ENCODE measurements around the gene PHKB.
"Not testable (repeated sequence)": the region's sequence is repeated elsewhere in the genome, so short reads cannot be mapped to it uniquely, and the experiment has no call there.

PHKB gene

DNA sequence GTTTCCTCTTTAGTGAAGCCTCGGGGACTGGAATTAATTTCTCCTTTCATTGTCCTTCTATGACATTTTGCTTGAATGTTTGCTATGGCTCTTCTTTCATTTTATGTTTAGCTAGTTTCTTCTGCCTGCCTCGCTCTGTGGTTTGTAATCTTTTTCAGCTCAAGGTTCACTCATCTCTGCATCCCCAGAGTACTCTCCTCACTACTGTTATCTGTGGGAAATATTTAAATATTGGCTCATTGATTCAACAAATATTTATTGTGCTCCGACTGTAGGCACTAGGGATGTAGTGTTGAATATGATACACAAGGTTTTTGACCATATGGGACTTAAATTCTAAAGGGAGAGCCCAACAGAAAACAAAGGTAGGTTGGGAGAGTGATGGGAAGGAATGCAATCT, 195.9 kb downstream of the PHKB start:
- Histone ChIP-seq H3K4me3 (no peak overlapping the region), H3K27me3 (no peaks in the 10 kb centered on the region), H4K20me1 (no peaks in the 10 kb centered on the region), H3K27ac (no peak overlapping the region), H3K36me3 (peaks cover 54 to 94% (median 72%) of the 10 kb centered on the region in 11 experiments), H3K9me3 (replicated peaks in 1 of 11) (peaks cover 0 to 15% (median 6%) of the 10 kb centered on the region in 11 experiments; a peak in 12 of 22 replicates), H3K4me1 (no peaks in the 10 kb centered on the region), H3K4me2 (no peak overlapping the region), H3K9ac (no peak overlapping the region)
- no peak for TF ChIP-seq Cebpa-rat (IDR thresholded peaks at IDR 0.05)

DNA sequence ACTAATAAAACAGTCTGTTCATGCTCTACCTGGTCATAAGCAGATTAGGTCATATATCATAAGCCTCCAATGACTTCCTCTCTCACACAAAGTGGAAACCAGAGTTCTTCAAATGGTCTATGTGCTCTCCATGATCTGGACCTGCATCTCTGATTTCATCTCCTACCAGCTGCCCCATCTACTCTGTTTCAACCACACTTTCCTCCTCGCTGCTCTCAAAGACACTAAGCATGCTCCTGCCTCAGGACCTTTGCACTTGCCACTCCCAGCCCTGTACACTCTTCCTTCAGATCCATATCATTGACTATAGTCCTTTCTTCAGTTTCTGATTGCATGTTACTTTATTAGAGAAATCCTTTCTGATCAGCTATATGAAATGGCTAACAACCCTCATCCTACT, 196.8 kb downstream of the PHKB start:
- Histone ChIP-seq H3K36me3 (peaks cover 44 to 90% (median 65%) of the 10 kb centered on the region in 11 experiments), H3K27ac (no peak overlapping the region), H3K4me1 (no peaks in the 10 kb centered on the region), H3K27me3 (no peaks in the 10 kb centered on the region), H3K9ac (no peak overlapping the region), H3K9me3 (replicated peaks in 1 of 11) (peaks cover 0 to 13% (median 6%) of the 10 kb centered on the region in 11 experiments; a peak in 12 of 22 replicates), H3K4me3 (no peak overlapping the region), H3K4me2 (no peak overlapping the region), H4K20me1 (no peaks in the 10 kb centered on the region)
- no peak for TF ChIP-seq Cebpa-rat (IDR thresholded peaks at IDR 0.05)

DNA sequence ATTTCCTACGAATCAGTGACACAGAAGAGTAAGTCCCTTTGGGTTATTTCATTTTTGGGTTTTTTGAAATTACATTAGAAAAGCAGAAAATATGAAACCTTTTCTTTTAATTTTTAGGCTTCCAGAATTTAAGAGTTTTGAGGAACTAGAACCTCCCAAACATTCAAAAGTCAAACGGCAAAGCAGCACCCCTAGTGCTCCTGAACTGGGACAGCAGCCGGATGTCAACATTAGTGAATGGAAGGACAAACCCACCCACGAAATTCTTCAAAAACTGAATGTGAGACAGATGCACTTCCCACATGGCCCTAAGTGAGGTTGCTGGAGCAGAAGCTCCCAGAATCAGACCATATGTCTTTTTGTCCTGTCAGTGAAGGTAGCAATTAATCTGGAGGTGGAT, 199.4 kb downstream of the PHKB start:
- no peak overlapping the region for H3K27ac ChIP-seq
- peaks cover 42 to 94% (median 60%) of the 10 kb centered on the region in 11 experiments for H3K36me3 ChIP-seq
- H3K4me2 ChIP-seq = no peak overlapping the region
- no peaks in the 10 kb centered on the region for H4K20me1 ChIP-seq
- no peak overlapping the region for H3K4me3 ChIP-seq
- TF ChIP-seq Cebpa-rat (IDR thresholded peaks at IDR 0.05) = no peak
- H3K4me1 ChIP-seq = no peaks in the 10 kb centered on the region
- H3K27me3 ChIP-seq = no peaks in the 10 kb centered on the region
- H3K9me3 ChIP-seq (replicated peaks in 1 of 11) = no peaks in the 10 kb centered on the region
- no peak overlapping the region for H3K9ac ChIP-seq

DNA sequence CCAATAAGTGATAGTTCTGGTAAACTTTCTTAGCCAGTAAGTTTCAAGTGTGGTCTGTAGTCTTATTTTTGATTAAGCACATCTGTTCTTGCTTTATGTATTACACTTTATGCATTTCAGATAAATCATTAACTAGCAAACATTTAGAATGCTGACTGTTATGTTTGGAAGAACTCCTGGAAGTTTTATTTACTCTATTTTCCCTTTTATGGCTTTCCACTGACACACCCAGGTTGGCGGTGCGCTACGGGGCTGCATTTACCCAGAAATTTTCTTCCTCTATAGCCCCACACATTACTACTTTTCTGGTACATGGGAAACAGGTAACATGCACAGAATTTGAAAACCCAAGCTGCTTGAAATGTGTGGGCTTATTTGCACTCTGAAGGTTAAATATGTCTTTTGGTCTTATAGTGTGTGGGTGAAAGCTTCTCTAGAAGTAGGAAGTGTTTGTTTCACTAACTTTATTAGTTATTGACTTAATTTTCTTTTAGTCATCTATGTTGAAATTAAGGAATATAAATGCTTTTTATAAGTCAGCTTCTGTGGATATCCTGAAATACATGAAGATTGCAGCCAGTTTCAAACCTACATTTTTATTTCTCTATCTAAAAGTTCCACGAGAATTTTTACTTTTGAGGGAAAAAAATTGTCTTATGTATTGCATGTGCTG, 203.7 kb downstream of the PHKB start:
- no peaks in the 10 kb centered on the region for H3K27me3 ChIP-seq

DNA sequence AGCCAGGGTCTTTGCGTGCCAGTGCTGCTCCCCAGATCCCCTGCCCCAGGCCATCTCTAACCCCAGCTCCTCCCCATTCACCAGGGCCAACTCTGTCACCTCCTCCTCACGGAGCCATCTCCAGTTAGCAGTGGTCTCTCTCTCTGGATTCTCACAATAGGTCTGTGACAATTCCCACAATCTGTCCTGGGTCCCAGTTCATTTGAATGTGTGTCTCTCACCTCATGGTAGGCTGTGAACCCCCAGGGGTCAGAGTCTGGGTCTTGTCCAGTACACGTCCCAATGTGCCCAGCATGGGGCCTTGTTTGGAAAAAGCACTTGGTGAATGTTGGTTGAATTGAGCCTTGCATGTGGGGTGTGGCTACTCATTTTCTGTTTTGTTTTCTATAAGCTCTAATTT, 205.3 kb downstream of the PHKB start:
- no peaks in the 10 kb centered on the region for H3K27me3 ChIP-seq
- H3K4me2 ChIP-seq = no peak overlapping the region
- H3K9ac ChIP-seq = no peak overlapping the region
- H3K4me3 ChIP-seq = no peak overlapping the region
- no peaks in the 10 kb centered on the region for H4K20me1 ChIP-seq
- H3K9me3 ChIP-seq (replicated peaks in 1 of 11) = no peaks in the 10 kb centered on the region
- no peaks in the 10 kb centered on the region for H3K4me1 ChIP-seq
- no peak for TF ChIP-seq Cebpa-rat (IDR thresholded peaks at IDR 0.05)
- H3K36me3 ChIP-seq = peaks cover 29 to 84% (median 43%) of the 10 kb centered on the region in 11 experiments
- no peak overlapping the region for H3K27ac ChIP-seq

More for the DNA sequence above, 203.7 kb downstream of the PHKB start:
- H3K36me3 ChIP-seq = peaks cover 41 to 88% (median 58%) of the 10 kb centered on the region in 11 experiments
- no peak overlapping the region for H3K4me3 ChIP-seq
- no peak overlapping the region for H3K9ac ChIP-seq
- TF ChIP-seq Cebpa-rat (IDR thresholded peaks at IDR 0.05) = no peak
- H4K20me1 ChIP-seq = no peaks in the 10 kb centered on the region
- no peaks in the 10 kb centered on the region for H3K9me3 ChIP-seq (replicated peaks in 1 of 11)
- no peak overlapping the region for H3K27ac ChIP-seq
- H3K4me2 ChIP-seq = no peak overlapping the region
- no peaks in the 10 kb centered on the region for H3K4me1 ChIP-seq

DNA sequence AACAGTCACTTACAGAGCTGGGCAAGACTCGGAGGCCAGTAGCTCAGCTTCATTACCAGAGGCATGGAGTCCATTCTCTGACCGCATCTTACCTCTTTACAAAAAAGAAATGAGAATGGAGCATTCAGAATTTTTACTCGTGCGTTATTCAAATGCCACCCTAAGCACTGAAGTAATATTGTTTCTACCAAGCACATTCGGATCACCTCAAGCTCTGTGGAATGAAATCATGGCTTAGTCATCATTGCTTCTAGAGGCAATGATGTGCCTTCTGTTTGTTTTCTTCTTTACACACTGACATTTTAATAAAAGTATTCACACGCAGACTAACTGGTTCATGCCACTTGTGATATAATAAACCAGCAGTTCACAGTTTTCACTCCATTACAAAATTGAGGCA, 206.8 kb downstream of the PHKB start:
- H3K4me1 ChIP-seq = no peaks in the 10 kb centered on the region
- no peak overlapping the region for H3K4me3 ChIP-seq
- no peaks in the 10 kb centered on the region for H3K27me3 ChIP-seq
- H3K4me2 ChIP-seq = no peak overlapping the region
- no peak for TF ChIP-seq Cebpa-rat (IDR thresholded peaks at IDR 0.05)
- H4K20me1 ChIP-seq = no peaks in the 10 kb centered on the region
- H3K36me3 ChIP-seq = peaks cover 21 to 73% (median 34%) of the 10 kb centered on the region in 11 experiments; a peak in 21 of 22 replicates
- no peaks in the 10 kb centered on the region for H3K9me3 ChIP-seq (replicated peaks in 1 of 11)
- H3K9ac ChIP-seq = no peak overlapping the region
- H3K27ac ChIP-seq = no peak overlapping the region

DNA sequence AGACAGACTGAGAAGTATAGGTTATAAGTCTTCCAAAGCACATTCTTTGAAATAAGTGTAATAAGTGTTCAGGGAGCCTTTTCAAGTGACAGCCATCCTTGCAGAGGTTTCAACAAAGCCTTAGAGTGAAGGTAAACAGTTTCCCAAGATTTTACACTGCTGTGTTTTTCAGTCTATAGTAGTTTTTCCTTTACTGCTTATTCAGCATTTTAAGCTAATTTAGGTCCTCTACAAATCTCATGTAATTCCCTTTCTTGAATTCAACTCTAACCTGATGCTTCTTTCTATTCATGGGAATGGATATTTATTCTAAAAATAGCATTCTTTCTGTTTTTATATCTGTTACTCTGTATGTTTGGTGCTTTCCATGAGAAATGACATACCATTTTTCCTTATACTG, 211.3 kb downstream of the PHKB start:
- Histone ChIP-seq H3K9ac (no peak overlapping the region), H3K36me3 (peaks cover 31 to 78% (median 48%) of the 10 kb centered on the region in 11 experiments), H3K9me3 (replicated peaks in 1 of 11) (peaks cover 4 to 11% (median 8%) of the 10 kb centered on the region in 11 experiments; a peak in 18 of 22 replicates), H3K4me3 (no peak overlapping the region), H3K4me2 (no peak overlapping the region), H3K27me3 (no peaks in the 10 kb centered on the region), H3K27ac (no peak overlapping the region), H4K20me1 (no peaks in the 10 kb centered on the region), H3K4me1 (no peaks in the 10 kb centered on the region)
- no peak for TF ChIP-seq Cebpa-rat (IDR thresholded peaks at IDR 0.05)

DNA sequence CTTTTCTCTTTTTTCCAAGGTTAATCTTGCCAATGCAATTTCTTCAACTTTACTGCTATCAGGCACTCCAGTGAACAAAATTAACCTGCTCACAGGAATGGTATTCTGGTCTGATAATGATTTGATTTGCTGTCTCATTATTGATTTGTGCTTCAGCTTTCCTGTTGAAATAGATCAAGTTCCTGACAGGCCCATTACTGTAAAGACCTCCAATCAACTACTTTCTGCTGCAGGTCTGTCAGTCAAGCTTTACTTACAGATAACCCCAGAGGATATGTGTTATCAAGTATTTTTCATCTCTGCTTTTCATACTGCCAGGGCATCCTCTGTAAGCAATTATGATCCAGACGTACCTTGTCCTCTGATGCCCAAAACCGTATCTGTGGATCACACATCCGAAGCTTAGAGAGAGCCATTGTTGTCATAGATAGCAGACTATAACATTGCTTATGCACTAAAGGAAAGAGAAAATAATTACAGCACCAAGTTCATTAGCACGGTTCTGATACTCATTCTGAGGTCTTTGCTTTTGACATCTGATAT, 215.6 kb downstream of the PHKB start:
- no peaks in the 10 kb centered on the region for H4K20me1 ChIP-seq
- peaks cover 5 to 17% (median 10%) of the 10 kb centered on the region in 11 experiments; a peak in 18 of 22 replicates for H3K9me3 ChIP-seq (replicated peaks in 1 of 11)
- H3K9ac ChIP-seq = no peak overlapping the region
- H3K27me3 ChIP-seq = no peaks in the 10 kb centered on the region
- H3K27ac ChIP-seq = no peak overlapping the region
- H3K36me3 ChIP-seq = peaks cover 26 to 46% (median 33%) of the 10 kb centered on the region in 11 experiments
- H3K4me2 ChIP-seq = no peak overlapping the region
- no peak for TF ChIP-seq Cebpa-rat (IDR thresholded peaks at IDR 0.05)
- no peak overlapping the region for H3K4me3 ChIP-seq
- H3K4me1 ChIP-seq = no peaks in the 10 kb centered on the region

DNA sequence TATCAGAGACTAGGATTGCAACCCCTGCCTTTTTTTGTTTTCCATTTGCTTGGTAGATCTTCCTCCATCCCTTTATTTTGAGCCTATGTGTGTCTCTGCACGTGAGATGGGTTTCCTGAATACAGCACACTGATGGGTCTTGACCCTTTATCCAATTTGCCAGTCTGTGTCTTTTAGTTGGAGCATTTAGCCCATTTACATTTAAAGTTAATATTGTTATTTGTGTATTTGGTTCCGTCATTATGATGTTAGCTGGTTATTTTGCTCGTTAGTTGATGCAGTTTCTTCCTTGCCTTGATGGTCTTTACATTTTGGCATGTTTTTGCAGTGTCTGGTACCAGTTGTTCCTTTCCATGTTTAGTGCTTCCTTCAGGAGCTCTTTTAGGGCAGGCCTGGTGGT, 220.4 kb downstream of the PHKB start:
- H3K9me3 ChIP-seq (replicated peaks in 1 of 11) = peaks cover 5 to 21% (median 15%) of the 10 kb centered on the region in 11 experiments; a peak in 19 of 22 replicates
- not testable (repeated sequence) for H3K27ac ChIP-seq, H4K20me1 ChIP-seq, H3K9ac ChIP-seq, H3K4me3 ChIP-seq, H3K4me2 ChIP-seq, H3K4me1 ChIP-seq, H3K27me3 ChIP-seq
- peaks cover 22 to 42% (median 28%) of the 10 kb centered on the region in 11 experiments for H3K36me3 ChIP-seq

DNA sequence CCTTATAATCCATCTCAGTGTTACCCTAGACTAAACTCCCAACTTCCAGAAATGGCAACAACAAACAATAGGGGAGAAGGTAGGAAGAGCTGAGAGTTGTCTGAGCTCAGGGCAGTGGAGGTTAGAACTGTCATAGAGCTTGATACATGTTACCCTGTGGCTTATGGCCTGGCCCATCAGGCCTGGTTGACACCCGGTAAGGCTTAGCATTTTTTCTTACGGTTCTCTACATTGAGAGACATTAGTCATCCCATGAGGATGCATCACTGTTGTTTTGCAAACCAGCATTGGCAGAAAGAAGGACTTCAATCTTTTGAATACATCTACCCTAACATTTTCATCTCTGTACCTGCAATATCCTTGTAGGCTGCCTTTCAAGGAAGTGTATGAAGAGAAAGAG, 226.6 kb downstream of the PHKB start:
- H3K27me3 ChIP-seq = no peaks in the 10 kb centered on the region
- no peak overlapping the region for H3K4me2 ChIP-seq
- H3K4me3 ChIP-seq = no peak overlapping the region
- peaks cover 51 to 76% (median 64%) of the 10 kb centered on the region in 11 experiments for H3K36me3 ChIP-seq
- H3K9me3 ChIP-seq (replicated peaks in 1 of 11) = peaks cover 0 to 12% (median 0%) of the 10 kb centered on the region in 11 experiments; a peak in 6 of 22 replicates
- no peak overlapping the region for H3K27ac ChIP-seq
- no peaks in the 10 kb centered on the region for H4K20me1 ChIP-seq
- TF ChIP-seq Cebpa-rat (IDR thresholded peaks at IDR 0.05) = no peak
- peaks cover 0 to 3% (median 0%) of the 10 kb centered on the region in 10 experiments; a peak in 1 of 20 replicates for H3K4me1 ChIP-seq
- no peak overlapping the region for H3K9ac ChIP-seq
